Activated naive CD8-positive, alpha-beta T cell treated with anti-CD3 and anti-CD28 coated beads, Interleukin-2, amount 50 U/mL, for 24 hours (primary cell): ENCODE data around the gene GPATCH3.

Experiments
- ATAC-seq: fragments of 150-1000 bp; cut with Tn5 transposase; one replicate; pipeline ENCODE4 v1.10.0; 2021
- DNase-seq: peaks from one replicate; pipeline ENCODE4 v3.0.0; 2021
- H3K27ac Mint-ChIP-seq: one replicate; pipeline ENCODE4 v1.8.0; 2021; ENCODE audit warnings: mild to moderate bottlenecking, mixed read lengths
- H3K27me3 Mint-ChIP-seq: one replicate; pipeline ENCODE4 v1.8.0; 2021; ENCODE audit warnings: mixed read lengths
- H3K36me3 Mint-ChIP-seq: one replicate; pipeline ENCODE4 v1.8.0; 2021; ENCODE audit warnings: low read depth, mixed read lengths
- H3K4me1 Mint-ChIP-seq: one replicate; pipeline ENCODE4 v1.8.0; 2021; ENCODE audit warnings: mixed read lengths
- H3K4me3 Mint-ChIP-seq: one replicate; pipeline ENCODE4 v1.8.0; 2021; ENCODE audit warnings: mild to moderate bottlenecking, moderate library complexity, mixed read lengths
- H3K9me3 Mint-ChIP-seq: one replicate; pipeline ENCODE4 v1.8.0; 2021; ENCODE audit warnings: mixed read lengths

GPATCH3 gene

DNA sequence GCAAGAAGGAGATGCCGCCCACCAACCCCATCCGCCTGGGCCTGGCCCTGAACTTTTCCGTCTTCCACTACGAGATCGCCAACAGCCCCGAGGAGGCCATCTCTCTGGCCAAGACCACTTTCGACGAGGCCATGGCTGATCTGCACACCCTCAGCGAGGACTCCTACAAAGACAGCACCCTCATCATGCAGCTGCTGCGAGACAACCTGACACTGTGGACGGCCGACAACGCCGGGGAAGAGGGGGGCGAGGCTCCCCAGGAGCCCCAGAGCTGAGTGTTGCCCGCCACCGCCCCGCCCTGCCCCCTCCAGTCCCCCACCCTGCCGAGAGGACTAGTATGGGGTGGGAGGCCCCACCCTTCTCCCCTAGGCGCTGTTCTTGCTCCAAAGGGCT lies 36.6 kb downstream of the GPATCH3 start:
- Mint-ChIP-seq H3K36me3 (peaks cover 1% of the 10 kb centered on the region), H3K4me1 (peaks cover 28% of the 10 kb centered on the region), H3K27ac (no peak overlapping the region), H3K9me3 (no peaks in the 10 kb centered on the region), H3K27me3 (no peaks in the 10 kb centered on the region), H3K4me3 (peak overlapping the region; percentile 91)
- DNase-seq, result no peak
- no peak for ATAC-seq

DNA sequence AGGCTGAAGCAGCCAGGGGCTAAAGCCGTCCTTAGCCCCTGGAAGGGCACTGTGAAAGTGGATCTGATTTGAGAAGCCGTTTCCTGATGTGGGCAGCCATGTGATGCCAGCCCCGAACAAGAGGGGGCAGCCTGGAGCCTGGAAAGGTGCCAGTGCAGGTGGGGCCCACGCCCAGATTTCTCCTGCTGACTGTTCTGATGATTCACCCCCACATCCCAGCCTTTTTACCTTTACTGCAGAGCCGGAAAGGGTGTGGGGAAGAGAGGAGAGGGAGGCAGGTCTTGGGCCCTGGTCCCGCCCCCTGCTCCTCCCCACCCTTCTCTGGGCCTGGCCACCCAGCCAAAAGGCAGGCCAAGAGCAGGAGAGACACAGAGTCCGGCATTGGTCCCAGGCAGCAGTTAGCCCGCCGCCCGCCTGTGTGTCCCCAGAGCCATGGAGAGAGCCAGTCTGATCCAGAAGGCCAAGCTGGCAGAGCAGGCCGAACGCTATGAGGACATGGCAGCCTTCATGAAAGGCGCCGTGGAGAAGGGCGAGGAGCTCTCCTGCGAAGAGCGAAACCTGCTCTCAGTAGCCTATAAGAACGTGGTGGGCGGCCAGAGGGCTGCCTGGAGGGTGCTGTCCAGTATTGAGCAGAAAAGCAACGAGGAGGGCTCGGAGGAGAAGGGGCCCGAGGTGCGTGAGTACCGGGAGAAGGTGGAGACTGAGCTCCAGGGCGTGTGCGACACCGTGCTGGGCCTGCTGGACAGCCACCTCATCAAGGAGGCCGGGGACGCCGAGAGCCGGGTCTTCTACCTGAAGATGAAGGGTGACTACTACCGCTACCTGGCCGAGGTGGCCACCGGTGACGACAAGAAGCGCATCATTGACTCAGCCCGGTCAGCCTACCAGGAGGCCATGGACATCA lies 37.2 kb downstream of the GPATCH3 start, which contains the start of gene SFN:
Gene SFN, plus strand, starts transcription at position 369 of the 904 bp plus-strand sequence. Its CDS starts 64 bp downstream, at position 433.
- DNase-seq, result peak; percentile 71
- H3K4me1 Mint-ChIP-seq, result peaks cover 28% of the 10 kb centered on the region
- ATAC-seq, result no peak
- peaks cover 1% of the 10 kb centered on the region for H3K36me3 Mint-ChIP-seq
- no peaks in the 10 kb centered on the region for H3K9me3 Mint-ChIP-seq
- H3K27me3 Mint-ChIP-seq, result no peaks in the 10 kb centered on the region
- H3K27ac Mint-ChIP-seq, result peak within 1 kb of the TSS; percentile 49
- H3K4me3 Mint-ChIP-seq, result peak within 1 kb of the TSS; percentile 91

DNA sequence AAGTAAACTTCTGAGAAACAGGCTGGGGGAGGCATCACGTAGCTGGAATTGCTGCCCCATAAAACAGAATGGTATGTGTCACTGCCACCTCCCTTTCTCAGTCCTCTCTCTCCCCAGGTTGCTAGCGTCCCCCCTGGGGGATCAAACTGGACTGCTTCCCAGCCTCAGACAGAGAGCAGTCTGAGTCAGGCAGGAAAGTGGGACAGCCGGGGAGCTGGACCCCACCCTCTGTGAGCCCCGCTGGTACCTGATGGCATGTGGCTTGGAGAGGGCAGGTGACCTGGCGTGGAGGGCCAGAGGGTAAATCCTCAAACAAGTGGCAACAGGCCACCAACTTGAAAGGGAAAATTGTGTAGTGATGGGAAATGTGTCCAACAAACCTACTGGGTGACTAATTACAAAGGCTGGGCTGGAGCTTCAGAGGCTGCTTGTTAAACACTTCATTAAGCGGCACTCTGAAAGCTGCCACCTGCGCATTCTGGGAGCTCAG lies 38.3 kb downstream of the GPATCH3 start:
- Mint-ChIP-seq H3K36me3 (peaks cover 1% of the 10 kb centered on the region), H3K4me1 (peaks cover 28% of the 10 kb centered on the region), H3K4me3 (no peak overlapping the region), H3K27me3 (no peaks in the 10 kb centered on the region), H3K27ac (no peak overlapping the region), H3K9me3 (no peaks in the 10 kb centered on the region)
- DNase-seq, result no peak
- no peak for ATAC-seq

GRCh38 chr1:26861286-26861701 lies 39.0 kb downstream of the GPATCH3 start:
- H3K36me3 Mint-ChIP-seq, result peaks cover 1% of the 10 kb centered on the region
- H3K27me3 Mint-ChIP-seq, result no peaks in the 10 kb centered on the region
- DNase-seq (no peak), ATAC-seq (no peak)
- no peak overlapping the region for H3K27ac Mint-ChIP-seq
- H3K9me3 Mint-ChIP-seq, result no peaks in the 10 kb centered on the region
- H3K4me1 Mint-ChIP-seq, result peaks cover 28% of the 10 kb centered on the region
- H3K4me3 Mint-ChIP-seq, result no peak overlapping the region

- ATAC-seq (peak; percentile 21), DNase-seq (no peak)
- Mint-ChIP-seq H3K9me3 (no peaks in the 10 kb centered on the region), H3K27me3 (no peaks in the 10 kb centered on the region), H3K4me3 (no peak overlapping the region), H3K27ac (no peak overlapping the region), H3K4me1 (peaks cover 16% of the 10 kb centered on the region), H3K36me3 (peaks cover 4% of the 10 kb centered on the region)
Observed at GRCh38 chr1:26858891-26859640, 41.2 kb downstream of the GPATCH3 start.

- H3K27ac Mint-ChIP-seq, result no peak overlapping the region
- H3K4me1 Mint-ChIP-seq, result peaks cover 10% of the 10 kb centered on the region
- H3K9me3 Mint-ChIP-seq, result no peaks in the 10 kb centered on the region
- no peaks in the 10 kb centered on the region for H3K27me3 Mint-ChIP-seq
- DNase-seq (no peak), ATAC-seq (no peak)
- H3K36me3 Mint-ChIP-seq, result peaks cover 3% of the 10 kb centered on the region
- H3K4me3 Mint-ChIP-seq, result no peak overlapping the region
Observed at GRCh38 chr1:26858160-26858559, 42.1 kb downstream of the GPATCH3 start.

DNA sequence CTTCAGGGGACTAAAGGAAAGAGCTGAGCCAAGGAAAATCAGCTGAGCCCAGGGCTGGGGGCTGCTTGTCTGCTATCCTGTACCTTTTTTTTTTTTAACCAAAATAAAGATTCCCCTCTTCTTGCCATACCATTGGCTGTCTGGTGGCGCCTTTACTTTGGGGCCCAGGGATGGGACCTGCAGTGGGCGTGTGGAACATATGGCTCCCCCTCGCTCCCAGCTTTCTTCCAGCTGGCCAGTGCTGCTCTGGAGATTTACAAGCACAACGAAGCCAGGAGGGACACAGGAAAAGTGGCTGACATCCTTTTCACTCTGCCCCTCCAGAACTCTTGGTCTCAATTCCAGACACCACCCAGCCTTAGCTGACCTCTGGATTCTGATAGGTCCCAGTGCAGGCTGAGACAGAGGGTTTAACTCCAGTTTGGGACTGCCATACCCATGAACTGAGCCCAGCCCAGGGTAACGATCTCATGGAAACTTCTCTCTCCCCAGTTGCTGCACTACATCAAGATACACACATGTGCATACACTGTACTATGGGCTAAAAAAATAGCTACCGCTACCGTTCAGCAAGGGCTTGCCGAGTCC lies 42.7 kb downstream of the GPATCH3 start:
- peaks cover 4% of the 10 kb centered on the region for H3K4me1 Mint-ChIP-seq
- no peak overlapping the region for H3K4me3 Mint-ChIP-seq
- H3K9me3 Mint-ChIP-seq, result no peaks in the 10 kb centered on the region
- H3K27ac Mint-ChIP-seq, result no peak overlapping the region
- H3K36me3 Mint-ChIP-seq, result peaks cover 8% of the 10 kb centered on the region
- H3K27me3 Mint-ChIP-seq, result no peaks in the 10 kb centered on the region
- ATAC-seq (no peak), DNase-seq (no peak)

- no peak for DNase-seq
- ATAC-seq, result no peak
- H3K9me3 Mint-ChIP-seq, result no peaks in the 10 kb centered on the region
- no peak overlapping the region for H3K4me3 Mint-ChIP-seq
- H3K36me3 Mint-ChIP-seq, result peaks cover 14% of the 10 kb centered on the region
- no peaks in the 10 kb centered on the region for H3K27me3 Mint-ChIP-seq
- no peak overlapping the region for H3K27ac Mint-ChIP-seq
- no peaks in the 10 kb centered on the region for H3K4me1 Mint-ChIP-seq
Observed at GRCh38 chr1:26856604-26857469, 43.4 kb downstream of the GPATCH3 start.

DNA sequence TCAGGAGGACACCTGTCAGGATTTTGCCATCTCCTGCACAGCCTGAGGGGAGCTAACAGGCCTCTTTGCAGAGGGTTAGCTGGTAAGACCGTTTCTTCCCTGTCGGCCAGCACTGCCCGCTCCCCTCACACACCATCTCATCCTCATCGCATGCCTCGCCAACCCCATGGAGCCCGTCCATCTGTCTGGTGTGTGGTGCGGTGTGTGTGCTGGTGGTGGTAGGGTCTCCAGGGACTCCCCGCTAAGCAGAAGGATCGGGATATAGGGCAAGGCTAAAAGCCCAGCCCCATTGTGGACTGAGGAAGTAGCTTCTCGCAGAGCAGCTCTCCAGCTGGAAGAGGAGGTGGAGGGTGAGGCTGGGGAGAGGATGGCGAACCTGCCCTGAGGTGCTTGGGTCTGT lies 44.1 kb downstream of the GPATCH3 start:
- ATAC-seq, result no peak
- Mint-ChIP-seq H3K27ac (no peak overlapping the region), H3K36me3 (peaks cover 20% of the 10 kb centered on the region), H3K4me3 (no peak overlapping the region), H3K4me1 (no peaks in the 10 kb centered on the region), H3K27me3 (no peaks in the 10 kb centered on the region), H3K9me3 (no peaks in the 10 kb centered on the region)
- DNase-seq, result no peak

DNA sequence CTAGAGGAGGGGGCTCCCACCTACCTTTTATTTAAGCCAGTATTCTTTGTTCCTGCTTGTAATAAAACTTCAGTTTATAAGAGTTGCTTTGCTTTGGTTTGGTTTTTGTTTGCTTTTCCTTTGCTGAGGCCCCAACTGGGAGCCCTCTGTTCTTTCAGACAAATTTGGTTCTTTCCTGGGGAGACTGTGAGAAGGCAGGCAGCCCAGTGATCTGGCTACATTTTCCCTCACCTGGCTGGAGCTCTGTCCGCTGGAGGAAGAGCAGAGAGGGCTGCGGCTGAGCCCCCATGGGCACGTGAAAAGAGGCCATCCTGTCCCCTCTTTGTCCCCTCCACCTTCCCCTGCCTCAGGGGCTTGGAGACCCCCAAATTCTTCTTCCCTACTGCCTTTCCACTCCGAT lies 44.6 kb downstream of the GPATCH3 start:
- Mint-ChIP-seq H3K4me3 (no peak overlapping the region), H3K4me1 (no peaks in the 10 kb centered on the region), H3K27me3 (no peaks in the 10 kb centered on the region), H3K9me3 (no peaks in the 10 kb centered on the region), H3K36me3 (peaks cover 23% of the 10 kb centered on the region), H3K27ac (no peak overlapping the region)
- no peak for DNase-seq
- ATAC-seq, result no peak

- Mint-ChIP-seq H3K4me3 (no peak overlapping the region), H3K9me3 (no peaks in the 10 kb centered on the region), H3K4me1 (no peaks in the 10 kb centered on the region), H3K27ac (no peak overlapping the region), H3K27me3 (no peaks in the 10 kb centered on the region), H3K36me3 (peaks cover 25% of the 10 kb centered on the region)
- ATAC-seq, result no peak
- DNase-seq, result no peak
Observed at GRCh38 chr1:26854906-26855305, 45.4 kb downstream of the GPATCH3 start.

GRCh38 chr1:26853600-26853999 lies 46.7 kb downstream of the GPATCH3 start:
- H3K27ac Mint-ChIP-seq, result no peak overlapping the region
- peaks cover 33% of the 10 kb centered on the region for H3K36me3 Mint-ChIP-seq
- H3K27me3 Mint-ChIP-seq, result no peaks in the 10 kb centered on the region
- no peak for DNase-seq
- H3K9me3 Mint-ChIP-seq, result no peaks in the 10 kb centered on the region
- no peak overlapping the region for H3K4me3 Mint-ChIP-seq
- ATAC-seq, result no peak
- no peaks in the 10 kb centered on the region for H3K4me1 Mint-ChIP-seq

DNA sequence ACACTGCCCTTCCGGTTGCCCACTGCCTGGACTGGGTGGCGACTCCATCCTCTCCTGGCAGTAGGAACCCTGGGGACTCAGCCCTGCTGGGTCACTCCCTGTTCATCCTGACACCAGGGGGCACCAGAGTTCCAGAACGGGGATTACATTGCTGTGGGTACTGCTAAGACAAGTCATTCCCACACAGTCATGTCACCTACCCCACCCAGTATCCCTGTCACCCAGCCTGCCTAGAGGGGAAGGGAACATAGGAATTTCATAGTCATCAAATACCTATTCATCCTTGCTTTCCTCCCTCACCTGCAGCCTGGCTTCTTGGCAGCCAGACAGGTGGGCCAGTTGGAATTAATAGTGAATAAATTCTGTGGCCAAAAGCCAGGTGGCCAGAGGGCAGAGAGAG lies 47.1 kb downstream of the GPATCH3 start:
- Mint-ChIP-seq H3K36me3 (peaks cover 37% of the 10 kb centered on the region), H3K4me3 (no peak overlapping the region), H3K9me3 (no peaks in the 10 kb centered on the region), H3K27me3 (no peaks in the 10 kb centered on the region), H3K27ac (no peak overlapping the region), H3K4me1 (no peaks in the 10 kb centered on the region)
- DNase-seq (peak; percentile 85), ATAC-seq (peak; percentile 72)

DNA sequence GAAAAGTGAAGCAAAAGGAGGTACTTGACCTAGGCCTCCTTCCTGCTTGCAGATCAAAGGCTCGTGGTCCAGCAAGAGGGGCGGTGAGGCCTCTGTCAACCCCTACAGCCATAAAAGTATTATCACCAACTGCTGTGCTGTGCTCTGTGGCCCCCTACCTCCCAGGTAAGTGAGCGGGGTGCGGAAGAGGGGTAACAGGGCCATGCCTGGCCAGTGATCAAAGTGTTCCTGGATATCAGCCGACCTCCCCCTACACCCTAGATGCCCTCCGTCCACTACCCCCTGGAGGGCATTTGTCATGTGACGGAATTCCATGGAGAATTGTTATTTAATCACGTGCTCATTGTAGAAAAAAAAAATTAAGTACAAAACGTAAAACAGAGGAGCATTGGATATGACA lies 47.6 kb downstream of the GPATCH3 start:
- H3K36me3 Mint-ChIP-seq, result peaks cover 39% of the 10 kb centered on the region
- no peak for ATAC-seq
- no peak overlapping the region for H3K4me3 Mint-ChIP-seq
- H3K9me3 Mint-ChIP-seq, result no peaks in the 10 kb centered on the region
- H3K27ac Mint-ChIP-seq, result no peak overlapping the region
- H3K4me1 Mint-ChIP-seq, result no peaks in the 10 kb centered on the region
- no peak for DNase-seq
- no peaks in the 10 kb centered on the region for H3K27me3 Mint-ChIP-seq
